Activated CD8-positive, alpha-beta memory T cell treated with anti-CD3 and anti-CD28 coated beads for 24 hours (primary cell): ENCODE measurements around the gene TUBGCP6.

Experiments used
- DNase-seq: peaks from one replicate; pipeline ENCODE4 v3.0.0-alpha.2; 2020

Gene TUBGCP6

GRCh38 chr22:50264104-50264745, 19.4 kb upstream of the TUBGCP6 start:
- no peak for DNase-seq

- DNase-seq: no peak
Measured at GRCh38 chr22:50262973-50263617, 18.3 kb upstream of the TUBGCP6 start.

- no peak for DNase-seq
Measured at GRCh38 chr22:50262460-50262911, 17.7 kb upstream of the TUBGCP6 start.

- DNase-seq: no peak
Measured at GRCh38 chr22:50261615-50262459, 17.0 kb upstream of the TUBGCP6 start, which contains the start of gene MAPK12. Gene MAPK12 (minus strand): TSS chr22:50261683. CDS start chr22:50261509, 174 bp downstream.

GRCh38 chr22:50260801-50261614, 16.2 kb upstream of the TUBGCP6 start:
- peak; percentile 75 for DNase-seq

- DNase-seq: no peak
Measured at GRCh38 chr22:50260434-50260800, 15.6 kb upstream of the TUBGCP6 start.

GRCh38 chr22:50259302-50259701, 14.5 kb upstream of the TUBGCP6 start:
- DNase-seq: no peak

- DNase-seq: no peak
Measured at GRCh38 chr22:50258361-50259292, 13.8 kb upstream of the TUBGCP6 start.

- DNase-seq: no peak
Measured at GRCh38 chr22:50257451-50258360, 12.9 kb upstream of the TUBGCP6 start.

- no peak for DNase-seq
Measured at GRCh38 chr22:50257041-50257440, 12.2 kb upstream of the TUBGCP6 start.

- no peak for DNase-seq
Measured at GRCh38 chr22:50256258-50256862, 11.5 kb upstream of the TUBGCP6 start.

GRCh38 chr22:50255607-50256006, 10.8 kb upstream of the TUBGCP6 start:
- no peak for DNase-seq

- DNase-seq: no peak
Measured at GRCh38 chr22:50255099-50255498, 10.3 kb upstream of the TUBGCP6 start.

- no peak for DNase-seq
Measured at GRCh38 chr22:50253941-50254340, 9.1 kb upstream of the TUBGCP6 start.

GRCh38 chr22:50253046-50253915, 8.5 kb upstream of the TUBGCP6 start:
- DNase-seq: no peak

- DNase-seq: peak; percentile 90
Measured at GRCh38 chr22:50252082-50253045, 7.5 kb upstream of the TUBGCP6 start.

- DNase-seq: no peak
Measured at GRCh38 chr22:50251477-50252081, 6.8 kb upstream of the TUBGCP6 start.
